Astrocyte (in vitro differentiated cells and primary cell): Measurements from ENCODE around the gene ESRRA.

Experiments
- EZH2 ChIP-seq: IDR thresholded peaks from 2 replicates; pipeline ENCODE4 v1.6.1; 2012; ENCODE audit warnings: mild to moderate bottlenecking, low read length, inconsistent platforms; ENCODE audit not compliant: insufficient read depth
- TF ChIP-seq, protein P1 (sequence below): IDR thresholded peaks from 2 replicates; pipeline ENCODE4 v1.5.1; 2011; ENCODE audit warnings: low read depth, mild to moderate bottlenecking, inconsistent platforms, low read length, moderate library complexity; ENCODE audit not compliant: insufficient read depth

DNA sequence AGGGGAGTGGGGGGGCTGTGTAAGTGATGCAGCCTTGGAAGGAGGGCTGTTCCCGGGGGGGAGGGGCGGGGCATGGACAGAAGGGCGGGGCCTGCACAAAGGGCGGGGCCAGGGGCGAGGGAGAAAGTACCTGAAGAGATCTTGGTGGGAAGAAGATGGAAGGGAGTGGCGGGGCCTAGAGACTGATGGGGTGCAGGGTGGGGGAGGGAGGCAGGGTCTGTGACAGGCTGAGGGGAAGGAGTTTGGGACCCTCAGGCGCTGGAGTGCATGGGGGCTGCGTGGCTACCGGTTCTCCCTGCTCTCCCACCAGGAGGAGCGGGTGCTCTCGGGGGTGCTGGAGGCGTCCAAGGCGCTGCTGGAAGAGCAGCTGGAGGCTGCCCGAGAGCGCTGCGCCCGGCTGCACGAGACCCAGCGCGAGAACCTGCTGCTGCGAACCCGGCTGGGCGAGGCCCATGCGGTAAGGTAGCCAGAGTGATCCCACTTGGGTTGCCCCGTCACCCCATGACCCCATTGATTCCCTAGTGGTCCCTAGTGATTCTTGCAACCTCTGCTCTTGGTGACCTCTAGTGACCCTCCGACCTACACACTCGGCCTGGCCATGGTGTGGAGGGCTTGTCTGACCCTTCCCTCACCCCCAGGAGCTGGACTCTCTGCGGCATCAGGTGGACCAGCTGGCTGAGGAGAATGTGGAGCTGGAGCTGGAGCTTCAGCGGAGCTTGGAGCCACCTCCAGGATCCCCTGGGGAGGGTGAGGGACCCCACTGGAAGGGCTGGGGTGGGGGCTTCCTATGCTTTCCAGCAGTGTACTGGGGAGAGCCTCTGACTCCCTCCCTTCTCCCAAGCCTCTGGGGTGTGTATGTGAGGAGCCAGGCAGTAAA is 37.8 kb downstream of the ESRRA start:
- no peak for TF ChIP-seq EZH2
- TF ChIP-seq, protein P1, sequence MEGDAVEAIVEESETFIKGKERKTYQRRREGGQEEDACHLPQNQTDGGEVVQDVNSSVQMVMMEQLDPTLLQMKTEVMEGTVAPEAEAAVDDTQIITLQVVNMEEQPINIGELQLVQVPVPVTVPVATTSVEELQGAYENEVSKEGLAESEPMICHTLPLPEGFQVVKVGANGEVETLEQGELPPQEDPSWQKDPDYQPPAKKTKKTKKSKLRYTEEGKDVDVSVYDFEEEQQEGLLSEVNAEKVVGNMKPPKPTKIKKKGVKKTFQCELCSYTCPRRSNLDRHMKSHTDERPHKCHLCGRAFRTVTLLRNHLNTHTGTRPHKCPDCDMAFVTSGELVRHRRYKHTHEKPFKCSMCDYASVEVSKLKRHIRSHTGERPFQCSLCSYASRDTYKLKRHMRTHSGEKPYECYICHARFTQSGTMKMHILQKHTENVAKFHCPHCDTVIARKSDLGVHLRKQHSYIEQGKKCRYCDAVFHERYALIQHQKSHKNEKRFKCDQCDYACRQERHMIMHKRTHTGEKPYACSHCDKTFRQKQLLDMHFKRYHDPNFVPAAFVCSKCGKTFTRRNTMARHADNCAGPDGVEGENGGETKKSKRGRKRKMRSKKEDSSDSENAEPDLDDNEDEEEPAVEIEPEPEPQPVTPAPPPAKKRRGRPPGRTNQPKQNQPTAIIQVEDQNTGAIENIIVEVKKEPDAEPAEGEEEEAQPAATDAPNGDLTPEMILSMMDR, result no peak
